PC-3 (cell line): ENCODE measurements around the gene OR13J1. TPM values are rescaled to one million over a fixed set of nuclear protein-coding genes. Genes with fewer than 3 reads are reported as not detected.

Source experiments
- ATAC-seq: fragments of 200-7000 bp; cut with Tn5 transposase; 2 replicates; pipeline ENCODE4 v1.9.1; 2020; ENCODE audit warnings: mild to moderate bottlenecking, moderate library complexity
- BruUV-seq: library from RNA; stranded (reverse); fragments of 400-500 nt; replicated peaks from 2 replicates; lab custom pipeline; 2021; lab: Mats Ljungman, UMichigan
- CTCF ChIA-PET: fragments of 300-600 bp; sonication (Branson Sonifier 250); formaldehyde crosslinking; loops from one replicate; lab custom pipeline; 2022; ENCODE audit warnings: antibody characterized with exemption; lab: Charles Lee
- POLR2A ChIA-PET: fragments of 300-600 bp; sonication (Branson Sonifier 250); formaldehyde crosslinking; loops from one replicate; lab custom pipeline; 2022; ENCODE audit warnings: antibody characterized with exemption; ENCODE audit not compliant: unreplicated experiment; lab: Charles Lee
- DNase-seq: peaks from one replicate; pipeline ENCODE4 v3.0.0-alpha.2; 2015
- H2AFZ ChIP-seq: fragments of 300-600 bp; sonication (generic); 2 replicates; pipeline ENCODE4 v1.6.0; 2016; ENCODE audit warnings: antibody characterized with exemption, low read length
- H3F3A ChIP-seq: fragments of 300-600 bp; sonication (generic); one replicate; pipeline ENCODE4 v1.6.0; 2017; ENCODE audit warnings: antibody characterized with exemption, low read length, control low read depth, mild to moderate bottlenecking; ENCODE audit not compliant: unreplicated experiment
- H3K27ac ChIP-seq: fragments of 300-600 bp; sonication (generic); 2 replicates; pipeline ENCODE4 v1.5.1; 2016; ENCODE audit warnings: mild to moderate bottlenecking, low read length
- H3K27me3 ChIP-seq: fragments of 300-600 bp; sonication (generic); 2 replicates; pipeline ENCODE4 v1.6.1; 2016; ENCODE audit warnings: low read length, mixed read lengths
- H3K36me3 ChIP-seq: fragments of 300-600 bp; sonication (generic); 2 replicates; pipeline ENCODE4 v1.6.1; 2016; ENCODE audit warnings: low read depth, mixed run types, low read length, mixed read lengths
- H3K4me1 ChIP-seq: fragments of 300-600 bp; sonication (generic); 2 replicates; pipeline ENCODE4 v1.5.1; 2016; ENCODE audit warnings: low read length; ENCODE audit not compliant: insufficient read depth
- H3K4me2 ChIP-seq: fragments of 300-600 bp; sonication (generic); 2 replicates; pipeline ENCODE4 v1.6.0; 2016; ENCODE audit warnings: low read length
- H3K4me3 ChIP-seq: fragments of 300-600 bp; sonication (generic); 2 replicates; pipeline ENCODE4 v1.5.1; 2016; ENCODE audit warnings: mild to moderate bottlenecking, low read length, mixed read lengths
- H3K79me2 ChIP-seq: fragments of 300-600 bp; sonication (generic); 2 replicates; pipeline ENCODE4 v1.6.1; 2017; ENCODE audit warnings: low read length, mixed read lengths
- H3K9ac ChIP-seq: fragments of 300-600 bp; sonication (generic); 2 replicates; pipeline ENCODE4 v1.6.0; 2016; ENCODE audit warnings: mild to moderate bottlenecking, low read length
- H3K9me2 ChIP-seq: fragments of 300-600 bp; sonication (generic); replicated peaks from 2 replicates; pipeline ENCODE4 v1.6.1; 2016; ENCODE audit warnings: mixed run types, low read length, mixed read lengths
- H3K9me3 ChIP-seq: fragments of 300-600 bp; sonication (generic); 2 replicates; pipeline ENCODE4 v1.6.1; 2016; ENCODE audit warnings: low read length, mixed read lengths
- H4K20me1 ChIP-seq: fragments of 300-600 bp; sonication (generic); 2 replicates; pipeline ENCODE4 v1.6.1; 2016; ENCODE audit warnings: low read length, mixed read lengths
- CTCF ChIP-seq: fragments of 300-600 bp; sonication (generic); conservative IDR thresholded peaks from 2 replicates; pipeline ENCODE4 v1.5.1; 2017; ENCODE audit warnings: antibody characterized with exemption, low read depth, mild to moderate bottlenecking, low read length
- EZH2 ChIP-seq: fragments of 300-600 bp; sonication (generic); IDR thresholded peaks from one replicate; pipeline ENCODE4 v1.6.1; 2017; ENCODE audit warnings: antibody characterized with exemption, mild to moderate bottlenecking, low read length; ENCODE audit not compliant: unreplicated experiment
- EZH2phosphoT487 ChIP-seq: fragments of 300-600 bp; sonication (generic); IDR thresholded peaks from 2 replicates; pipeline ENCODE4 v1.6.1; 2018; ENCODE audit warnings: mild to moderate bottlenecking, antibody characterized with exemption, low read length, borderline replicate concordance
- intact Hi-C: fragments of 100-400 bp; cut with micrococcal nuclease; formaldehyde crosslinking; loops from 2 replicates; pipeline ENCODE4 v1.9.0; 2023
- total RNA-seq: library from RNA; depleted of rRNA; stranded (reverse); fragments of >200 nt; gene quantifications from 2 replicates; pipeline ENCODE4 v1.2.3, GENCODE V29; 2014

The OR13J1 gene
- total RNA-seq, 1 experiment from 2014 or later: not detected

GRCh38 chr9:35829764-35830096 is 40.5 kb downstream of the OR13J1 start:
- Histone ChIP-seq H4K20me1 (no peaks in the 10 kb centered on the region), H3K4me3 (peak overlapping the region; percentile 86), H3K4me2 (peak overlapping the region; percentile 96), H3K36me3 (no peaks in the 10 kb centered on the region), H3K9ac (peak overlapping the region; percentile 62; the same call in 1 of the 2 replicates), H3F3A (no peaks in the 10 kb centered on the region), H3K27me3 (no peaks in the 10 kb centered on the region), H2AFZ (peak overlapping the region; percentile 97), H3K79me2 (no peaks in the 10 kb centered on the region), H3K4me1 (peaks cover 34% of the 10 kb centered on the region), H3K9me2 (no peaks in the 10 kb centered on the region), H3K9me3 (no peaks in the 10 kb centered on the region), H3K27ac (no peak overlapping the region)
- intact Hi-C loops: loop anchor here (10.0 kb wide), 1 partner anchor 55 kb away; no protein-coding TSS in a partner anchor
- no peak for ATAC-seq
- TF ChIP-seq EZH2phosphoT487: no peak
- TF ChIP-seq CTCF: no peak
- no peak for TF ChIP-seq EZH2
- ChIA-PET POLR2A (no interaction called here), CTCF (no interaction called here)
- BruUV-seq: no TSS peak
- no peak for DNase-seq

GRCh38 chr9:35829084-35829763 is 41.0 kb downstream of the OR13J1 start, which contains the start of gene TMEM8B:
Gene TMEM8B, plus strand, starts transcription at chr9:35829228. Its CDS starts 220 bp downstream, at chr9:35829448.
- POLR2A ChIA-PET: no interaction called here
- DNase-seq (peak; percentile 73), ATAC-seq (peak; percentile 82)
- BruUV-seq: no TSS peak
- no peaks in the 10 kb centered on the region for H3K9me2 ChIP-seq
- H3F3A ChIP-seq: no peaks in the 10 kb centered on the region
- no peaks in the 10 kb centered on the region for H3K9me3 ChIP-seq
- H4K20me1 ChIP-seq: no peaks in the 10 kb centered on the region
- H3K27me3 ChIP-seq: no peaks in the 10 kb centered on the region
- peak within 1 kb of the TSS; percentile 97 for H2AFZ ChIP-seq
- peak within 1 kb of the TSS; percentile 96 for H3K4me2 ChIP-seq
- TF ChIP-seq EZH2 (no peak), CTCF (no peak), EZH2phosphoT487 (no peak)
- CTCF ChIA-PET: interaction anchor here (0.6 kb wide), 1 partner anchor 53 kb away, joined by 5 read pairs; no protein-coding TSS in a partner anchor
- no peaks in the 10 kb centered on the region for H3K36me3 ChIP-seq
- H3K9ac ChIP-seq: peak within 1 kb of the TSS; percentile 62
- H3K4me3 ChIP-seq: peak within 1 kb of the TSS; percentile 86
- peaks cover 29% of the 10 kb centered on the region for H3K4me1 ChIP-seq
- intact Hi-C loops: loop anchor here (10.0 kb wide), 1 partner anchor 54 kb away; no protein-coding TSS in a partner anchor
- H3K79me2 ChIP-seq: no peaks in the 10 kb centered on the region
- H3K27ac ChIP-seq: no peak within 1 kb of the TSS

GRCh38 chr9:35828716-35829083 is 41.5 kb downstream of the OR13J1 start, which contains the start of gene FAM221B:
Gene FAM221B, minus strand, starts transcription at chr9:35828732. Its CDS starts 2,571 bp downstream, at chr9:35826161.
- peak within 1 kb of the TSS; percentile 86 for H3K4me3 ChIP-seq
- no peaks in the 10 kb centered on the region for H3K79me2 ChIP-seq
- H3K9ac ChIP-seq: peak within 1 kb of the TSS; percentile 62
- no peaks in the 10 kb centered on the region for H3K9me2 ChIP-seq
- no peak within 1 kb of the TSS for H3K27ac ChIP-seq
- H3K4me2 ChIP-seq: peak within 1 kb of the TSS; percentile 96
- peaks cover 23% of the 10 kb centered on the region for H3K4me1 ChIP-seq
- TF ChIP-seq EZH2 (no peak), CTCF (no peak), EZH2phosphoT487 (no peak)
- H3K9me3 ChIP-seq: no peaks in the 10 kb centered on the region
- DNase-seq (no peak), ATAC-seq (no peak)
- H3K27me3 ChIP-seq: no peaks in the 10 kb centered on the region
- CTCF ChIA-PET: interaction anchor here (0.6 kb wide), 1 partner anchor 54 kb away, joined by 5 read pairs; no protein-coding TSS in a partner anchor
- BruUV-seq: no TSS peak
- no peaks in the 10 kb centered on the region for H3K36me3 ChIP-seq
- H2AFZ ChIP-seq: peak within 1 kb of the TSS; percentile 97
- intact Hi-C loops: loop anchor here (10.0 kb wide), 1 partner anchor 54 kb away; no protein-coding TSS in a partner anchor
- no peaks in the 10 kb centered on the region for H3F3A ChIP-seq
- POLR2A ChIA-PET: interaction anchor here (0.7 kb wide), 1 partner anchor 236 kb away, joined by 3 read pairs; no protein-coding TSS in a partner anchor
- no peaks in the 10 kb centered on the region for H4K20me1 ChIP-seq
